ENCODE results near the gene MCAM.

- TF ChIP-seq EZH2 (IDR thresholded peaks at IDR 0.05; ENCODE audit: insufficient read depth, poor library complexity, severe bottlenecking) = no peak
- TF ChIP-seq EZH2phosphoT487 (IDR thresholded peaks at IDR 0.05; ENCODE audit: insufficient read depth, low read depth) = no peak
These were observed 31.1 kb upstream of the MCAM start for GRCh38 chr11:119347940-119348605.
